GM21515 (cell line): Measurements from ENCODE around the gene VCAN.

Experiments
- ATAC-seq: cut with Tn5 transposase; IDR thresholded peaks from one replicate; pipeline ENCODE4 v1.9.1; 2021; ENCODE audit not compliant: unreplicated experiment

VCAN gene

GRCh38 chr5:83527722-83528438 lies 56.3 kb downstream of the VCAN start:
- ATAC-seq, result no peak

- ATAC-seq, result no peak
Observed at GRCh38 chr5:83528439-83528769, 56.9 kb downstream of the VCAN start.

GRCh38 chr5:83530193-83530592 lies 58.6 kb downstream of the VCAN start:
- ATAC-seq, result no peak

- ATAC-seq, result no peak
Observed at GRCh38 chr5:83531661-83532060, 60.1 kb downstream of the VCAN start.

GRCh38 chr5:83538786-83539462 lies 67.4 kb downstream of the VCAN start:
- peak; percentile 86 for ATAC-seq

- no peak for ATAC-seq
Observed at GRCh38 chr5:83539463-83539790, 67.9 kb downstream of the VCAN start.

GRCh38 chr5:83540105-83540504 lies 68.6 kb downstream of the VCAN start:
- no peak for ATAC-seq

GRCh38 chr5:83540783-83541182 lies 69.2 kb downstream of the VCAN start:
- no peak for ATAC-seq

GRCh38 chr5:83542839-83543238 lies 71.3 kb downstream of the VCAN start:
- no peak for ATAC-seq

- ATAC-seq, result no peak
Observed at GRCh38 chr5:83543898-83544297, 72.4 kb downstream of the VCAN start.

GRCh38 chr5:83547161-83547560 lies 75.6 kb downstream of the VCAN start:
- no peak for ATAC-seq

- no peak for ATAC-seq
Observed at GRCh38 chr5:83547889-83548288, 76.3 kb downstream of the VCAN start.

GRCh38 chr5:83548581-83548980 lies 77.0 kb downstream of the VCAN start:
- ATAC-seq, result no peak

- no peak for ATAC-seq
Observed at GRCh38 chr5:83549076-83549475, 77.5 kb downstream of the VCAN start.

- no peak for ATAC-seq
Observed at GRCh38 chr5:83549674-83550073, 78.1 kb downstream of the VCAN start.

GRCh38 chr5:83551821-83552220 lies 80.3 kb downstream of the VCAN start:
- no peak for ATAC-seq

- no peak for ATAC-seq
Observed at GRCh38 chr5:83552275-83552674, 80.7 kb downstream of the VCAN start.

GRCh38 chr5:83553000-83553486 lies 81.5 kb downstream of the VCAN start:
- no peak for ATAC-seq

- ATAC-seq, result no peak
Observed at GRCh38 chr5:83554133-83554532, 82.6 kb downstream of the VCAN start.

- ATAC-seq, result no peak
Observed at GRCh38 chr5:83554686-83555085, 83.1 kb downstream of the VCAN start.

GRCh38 chr5:83555263-83555662 lies 83.7 kb downstream of the VCAN start:
- ATAC-seq, result no peak

- ATAC-seq, result no peak
Observed at GRCh38 chr5:83556190-83556589, 84.6 kb downstream of the VCAN start.
